H1 (cell line): ENCODE results near the gene TRIM6. TPM values are rescaled to one million over a fixed set of nuclear protein-coding genes. Genes with fewer than 3 reads are reported as not detected.

ENCODE experiments used
- CHD2 ChIP-seq: IDR thresholded peaks from 2 replicates; pipeline ENCODE4 v1.6.1; 2012; ENCODE audit warnings: low read length, improper control_type of control experiment
- CREB1 ChIP-seq: IDR thresholded peaks from 2 replicates; pipeline ENCODE4 v1.6.1; 2012; ENCODE audit warnings: inconsistent platforms
- JUND ChIP-seq: IDR thresholded peaks from 2 replicates; pipeline ENCODE4 v1.6.1; 2011; ENCODE audit warnings: mild to moderate bottlenecking, improper control_type of control experiment, low read length
- PHF8 ChIP-seq: fragments of 200-600 bp; sonication (generic); conservative IDR thresholded peaks from 2 replicates; pipeline ENCODE4 v1.7.1; 2012; ENCODE audit warnings: low read depth, mild to moderate bottlenecking, inconsistent platforms, low read length, moderate library complexity
- SIN3A ChIP-seq, 2 experiments: IDR thresholded peaks in 1 of 2; conservative IDR thresholded peaks in 1 of 2; 2 replicates each; pipeline ENCODE4 v1.6.1; 2011 to 2012; ENCODE audit warnings: low read length in 2 of 2, improper control_type of control experiment in 1 of 2, low read depth in 1 of 2, mild to moderate bottlenecking in 1 of 2
- TAF7 ChIP-seq: optimal IDR thresholded peaks from 2 replicates; pipeline ENCODE3; 2011; ENCODE audit warnings: low read depth, mild to moderate bottlenecking, inconsistent platforms, low read length, moderate library complexity, borderline replicate concordance
- ZNF274 ChIP-seq: IDR thresholded peaks from 2 replicates; pipeline ENCODE4 v1.7.0; 2012; ENCODE audit warnings: low read length, borderline replicate concordance; ENCODE audit errors: extremely low read depth
- polyA plus RNA-seq, 7 experiments: library from polyadenylated mRNA; depleted of rRNA in 3 of 7; stranded (reverse) in 5 of 7; unstranded in 2 of 7; fragments of >200 nt in 5 of 7; fragments of 200-250 nt in 2 of 7; gene quantifications; 1 replicate in 5 of 7; 2 replicates in 1 of 7; 4 replicates in 1 of 7; pipeline versions ENCODE4 v1.2.1 to v1.2.3, GENCODE V29; 2011 to 2013; ENCODE audit warnings: missing spikeins in 2 of 7, mixed read lengths in 2 of 7
- total RNA-seq: library from RNA; stranded (reverse); fragmentation: NEBNext Ultra II Directional; extraction: Animal tissue kit (Norgen Biotek cat#: 25700); gene quantifications from 2 replicates; pipeline ENCODE4 v1.2.1, GENCODE V29; 2021

TRIM6 gene
- total and polyA plus RNA-seq, 2 of the 8 experiments (the other 6 are each of a cell fraction or from before 2014, with no cell fraction given), result 21.6 to 23.3 TPM

DNA sequence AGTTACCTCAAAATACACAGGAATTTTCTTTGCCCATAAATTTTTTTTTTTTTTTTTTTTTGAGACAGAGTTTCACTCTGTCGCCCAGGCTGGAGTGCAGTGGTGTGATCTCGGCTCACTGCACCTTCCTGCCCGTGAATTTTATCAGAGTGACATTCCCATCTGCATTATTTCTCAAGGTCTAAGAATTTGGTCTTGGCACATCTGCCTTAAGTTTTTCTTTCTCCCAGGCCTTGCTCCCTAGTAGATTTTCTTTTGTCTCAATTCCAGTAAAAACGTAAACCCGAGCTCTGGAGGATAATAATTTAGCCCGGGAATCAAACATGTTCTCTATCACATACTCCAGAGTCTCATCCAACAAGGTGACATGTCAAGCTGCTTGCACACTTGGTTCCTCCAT lies 12.4 kb downstream of the TRIM6 start (continued):
- TF ChIP-seq CHD2, result no peak
- TF ChIP-seq JUND, result no peak
- no peak for TF ChIP-seq SIN3A (conservative IDR thresholded peaks at IDR 0.05 in 1 of 2, IDR thresholded peaks at IDR 0.05 in 1 of 2; ENCODE audit: low read depth in 1 of 2, low read length in 2 of 2)
- no peak for TF ChIP-seq ZNF274
- no peak for TF ChIP-seq PHF8
- TF ChIP-seq TAF7, result no peak
- TF ChIP-seq CREB1, result no peak
